Measurements from ENCODE around the gene GDPD1. TPM values are rescaled to one million over a fixed set of nuclear protein-coding genes. Genes with fewer than 3 reads are reported as not detected.

The GDPD1 gene
- total RNA-seq (2014; rRNA removed; shearing (Covaris generic)): 2.9 and 4.0 TPM in 2 replicates

DNA sequence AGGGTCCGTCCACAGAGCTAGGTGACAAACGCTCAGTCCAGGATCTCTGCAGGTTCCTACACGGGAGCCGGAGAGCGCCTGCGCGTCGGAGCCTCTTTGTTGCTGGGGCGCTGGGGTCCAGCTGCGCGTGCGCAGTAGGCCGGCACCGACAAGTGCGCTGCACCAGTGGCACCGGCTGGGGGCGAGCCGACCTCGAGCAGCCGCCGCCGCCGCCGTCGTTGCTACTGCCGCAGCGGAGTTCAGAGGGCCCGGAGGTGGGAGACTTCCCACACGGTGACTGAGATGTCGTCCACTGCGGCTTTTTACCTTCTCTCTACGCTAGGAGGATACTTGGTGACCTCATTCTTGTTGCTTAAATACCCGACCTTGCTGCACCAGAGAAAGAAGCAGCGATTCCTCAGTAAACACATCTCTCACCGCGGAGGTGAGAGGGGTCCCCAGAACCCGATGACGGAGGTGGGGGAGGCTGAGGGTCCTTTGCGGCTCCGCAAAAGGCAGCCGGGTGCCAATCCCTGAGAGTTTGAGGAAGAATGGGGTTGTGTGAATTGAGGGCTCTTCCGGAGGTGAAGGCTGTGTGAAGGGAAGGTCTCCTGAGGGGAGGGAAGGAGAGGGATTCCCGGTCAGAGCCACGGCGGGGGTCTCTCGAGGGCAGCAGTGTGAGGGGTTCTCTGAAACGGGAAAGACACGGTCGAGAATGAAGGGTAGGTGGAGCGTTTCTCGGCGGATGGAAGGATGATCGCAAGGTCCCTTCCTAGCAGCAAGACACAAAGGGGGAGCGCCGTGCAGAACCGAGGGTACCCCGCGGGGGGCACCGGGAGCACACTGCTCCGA is at the start of gene GDPD1:
TSS of gene GDPD1 (plus strand) at position 184 of the 831 bp plus-strand sequence. CDS start at position 283, 99 bp downstream.

Small RNA genes within 50 kb of the gene (small RNA-seq; reads per million reads assigned to genes)
- not detected for gene RF00019
- not detected for gene SNRPGP17

Other genes starting within 250 kb of the GDPD1 start
- 24.2 and 27.5 TPM in 2 replicates for gene TRIM37, start 113.6 kb upstream of the GDPD1 start, total RNA-seq (2014; rRNA removed; shearing (Covaris generic))
- gene SKA2, start 65.3 kb upstream of the GDPD1 start, total RNA-seq (2014; rRNA removed; shearing (Covaris generic)): 103 and 115 TPM in 2 replicates
- gene PRR11, start 64.8 kb upstream of the GDPD1 start, total RNA-seq (2014; rRNA removed; shearing (Covaris generic)): 22.2 and 24.7 TPM in 2 replicates
- 14.5 and 16.8 TPM in 2 replicates for gene SMG8, start 10.5 kb upstream of the GDPD1 start, total RNA-seq (2014; rRNA removed; shearing (Covaris generic))
- gene YPEL2, start 111.1 kb downstream of the GDPD1 start, total RNA-seq (2014; rRNA removed; shearing (Covaris generic)): 3.1 and 4.1 TPM in 2 replicates

Measured in A375 (cell line).